CD4-positive, alpha-beta T cell treated with Interleukin-15 for 4 hours (primary cell): ENCODE data around the gene SCMH1.
"Not testable (repeated sequence)": the region's sequence is repeated elsewhere in the genome, so short reads cannot be mapped to it uniquely, and the experiment has no call there.

Source experiments
- DNase-seq: peaks from one replicate; pipeline ENCODE4 v3.0.0-alpha.2; 2020; ENCODE audit warnings: low spot score

SCMH1 gene

DNA sequence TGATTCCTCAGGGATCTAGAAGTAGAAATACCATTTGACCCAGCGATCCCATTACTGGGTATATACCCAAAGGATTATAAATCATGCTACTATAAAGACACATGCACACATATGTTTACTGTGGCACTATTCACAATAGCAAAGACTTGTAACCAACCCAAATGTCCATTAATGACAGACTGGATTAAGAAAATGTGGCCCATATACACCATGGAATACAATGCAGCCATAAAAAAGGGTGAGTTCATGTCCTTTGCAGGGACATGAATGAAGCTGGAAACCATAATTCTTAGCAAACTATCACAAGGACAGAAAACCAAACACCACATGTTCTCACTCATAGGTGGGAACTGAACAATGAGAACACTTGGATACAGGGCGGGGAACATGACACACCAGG, 30.5 kb downstream of the SCMH1 start:
- not testable (repeated sequence) for DNase-seq

DNA sequence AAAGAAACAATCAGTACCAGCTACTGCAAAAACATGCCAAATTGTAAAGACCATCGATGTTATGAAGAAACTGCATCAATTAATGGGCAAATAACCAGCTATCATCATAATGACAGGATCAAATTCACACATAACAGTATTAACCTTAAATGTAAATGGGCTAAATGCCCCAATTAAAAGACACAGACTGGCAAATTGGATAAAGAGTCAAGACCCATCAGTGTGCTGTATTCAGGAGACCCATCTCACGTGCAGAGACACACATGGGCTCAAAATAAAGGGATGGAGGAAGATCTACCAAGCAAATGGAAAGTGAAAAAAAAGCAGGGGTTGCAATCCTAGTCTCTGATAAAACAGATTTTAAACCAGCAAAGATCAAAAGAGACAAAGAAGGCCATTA, 35.1 kb downstream of the SCMH1 start:
- not testable (repeated sequence) for DNase-seq

DNA sequence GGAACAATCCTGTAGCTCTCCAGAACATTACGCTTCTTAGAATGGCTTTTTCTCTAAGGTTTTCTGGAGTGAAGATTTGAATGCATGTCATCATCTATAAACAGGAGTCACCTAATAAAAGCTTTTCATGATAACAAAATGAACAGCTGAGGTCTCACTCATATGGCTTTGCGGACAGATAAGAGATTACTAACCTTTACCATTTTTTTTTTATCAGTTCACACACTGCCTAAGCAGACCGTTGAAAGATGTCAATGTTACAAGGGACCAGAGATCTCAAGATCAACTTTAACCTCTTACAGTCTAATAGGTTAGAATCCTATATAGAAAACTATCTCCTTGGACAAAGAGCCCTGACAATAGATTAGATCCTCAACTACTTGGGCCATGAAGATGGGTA, 41.4 kb downstream of the SCMH1 start:
- no peak for DNase-seq

DNA sequence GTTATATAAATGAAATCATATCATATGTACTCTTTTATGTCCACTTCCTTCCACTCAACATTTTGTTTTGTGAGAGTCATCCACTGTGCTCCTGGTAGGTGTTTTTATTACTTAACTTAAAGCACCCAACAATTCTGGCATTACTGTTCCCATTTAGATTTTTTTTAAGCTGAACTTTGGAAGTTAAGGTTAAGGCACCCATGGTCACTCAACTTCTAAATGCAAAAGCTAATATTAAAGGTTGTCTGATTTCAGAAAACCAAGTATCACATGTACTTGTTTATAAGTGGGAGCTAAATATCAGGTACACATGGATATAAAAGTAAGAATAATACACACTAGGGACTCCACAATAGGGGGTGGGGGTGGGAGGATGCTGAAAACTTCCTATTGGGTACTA, 42.7 kb downstream of the SCMH1 start:
- DNase-seq, result no peak

DNA sequence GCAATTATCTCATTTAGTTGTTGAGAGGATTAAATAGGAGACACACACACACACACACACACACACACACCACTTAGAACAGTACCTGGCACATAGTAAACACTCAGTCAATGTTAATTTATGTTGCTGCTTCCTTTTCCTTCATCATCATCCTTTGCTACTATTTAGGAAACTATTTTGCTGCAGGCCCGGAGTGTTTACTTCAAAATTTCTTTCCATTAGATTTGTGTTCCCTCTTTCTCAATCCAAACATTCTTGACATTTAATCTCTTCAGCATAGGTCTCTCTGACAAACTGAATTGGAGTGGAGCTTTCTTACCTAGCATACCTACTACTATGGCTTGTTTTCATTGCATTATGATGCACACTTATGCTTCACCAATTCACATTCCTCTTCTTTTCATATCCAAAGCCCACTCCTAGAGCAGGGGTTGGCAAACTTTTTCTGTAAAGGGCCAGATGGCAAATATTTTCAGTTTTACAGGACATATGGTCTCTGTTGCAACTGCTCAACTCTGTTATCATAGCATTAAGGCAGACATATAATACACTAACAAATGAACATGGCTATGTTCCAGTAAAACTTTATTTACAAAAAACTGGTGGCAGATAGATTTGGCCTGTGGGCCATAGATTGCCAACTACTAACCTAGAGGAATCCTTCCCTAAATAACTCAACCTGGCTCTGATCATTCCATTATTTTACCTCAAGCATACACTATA, 49.5 kb downstream of the SCMH1 start:
- no peak for DNase-seq

DNA sequence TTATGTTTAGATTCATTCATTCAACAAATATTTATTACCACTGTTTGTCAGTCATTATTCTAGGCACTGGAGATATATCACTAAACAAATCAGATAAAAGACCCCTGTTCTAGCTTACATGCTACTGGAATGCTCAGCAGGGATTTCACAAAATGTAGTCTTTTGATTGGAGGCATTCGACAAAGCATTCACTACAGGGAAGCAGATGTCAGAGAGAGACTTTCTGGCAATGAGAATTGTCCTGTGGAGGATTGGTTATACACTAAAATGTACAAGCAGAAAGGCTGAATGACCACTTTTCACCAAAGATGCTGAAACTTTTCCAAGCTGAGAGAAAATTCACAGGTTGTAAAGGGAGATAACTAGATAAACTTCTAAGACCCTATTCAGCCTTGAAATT, 57.7 kb downstream of the SCMH1 start:
- DNase-seq, result no peak

DNA sequence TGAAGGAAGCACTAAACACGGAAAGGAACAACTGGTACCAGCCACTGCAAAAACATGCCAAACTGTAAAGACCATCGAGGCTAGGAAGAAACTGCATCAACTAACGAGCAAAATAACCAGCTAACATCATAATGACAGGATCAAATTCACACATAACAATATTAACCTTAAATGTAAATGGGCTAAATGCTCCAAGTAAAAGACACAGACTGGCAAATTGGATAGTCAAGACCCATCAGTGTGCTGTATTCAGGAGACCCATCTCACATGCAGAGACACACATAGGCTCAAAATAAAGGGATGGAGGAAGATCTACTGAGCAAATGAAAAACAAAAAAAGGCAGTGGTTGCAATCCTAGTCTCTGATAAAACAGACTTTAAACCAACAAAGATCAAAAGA, 63.9 kb downstream of the SCMH1 start:
- DNase-seq, result not testable (repeated sequence)

DNA sequence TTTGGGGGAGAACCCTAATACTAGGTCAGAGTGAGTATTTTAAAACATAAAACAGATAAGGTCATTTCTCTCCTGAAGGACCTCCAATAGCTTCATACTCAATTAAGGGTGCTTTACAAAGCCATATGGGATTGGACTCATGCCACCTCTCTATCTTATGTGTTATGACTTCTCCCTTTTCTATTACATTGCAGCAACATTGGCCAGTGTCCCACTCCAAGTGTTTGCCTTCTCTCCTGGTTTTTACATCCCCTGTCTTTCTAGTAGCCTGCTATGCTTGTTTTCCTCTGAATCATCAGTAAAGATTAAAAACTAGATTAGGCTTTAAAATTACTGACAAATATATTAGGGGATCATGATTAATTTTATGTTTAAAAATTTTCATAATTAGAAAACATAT, 66.6 kb downstream of the SCMH1 start:
- DNase-seq, result no peak

DNA sequence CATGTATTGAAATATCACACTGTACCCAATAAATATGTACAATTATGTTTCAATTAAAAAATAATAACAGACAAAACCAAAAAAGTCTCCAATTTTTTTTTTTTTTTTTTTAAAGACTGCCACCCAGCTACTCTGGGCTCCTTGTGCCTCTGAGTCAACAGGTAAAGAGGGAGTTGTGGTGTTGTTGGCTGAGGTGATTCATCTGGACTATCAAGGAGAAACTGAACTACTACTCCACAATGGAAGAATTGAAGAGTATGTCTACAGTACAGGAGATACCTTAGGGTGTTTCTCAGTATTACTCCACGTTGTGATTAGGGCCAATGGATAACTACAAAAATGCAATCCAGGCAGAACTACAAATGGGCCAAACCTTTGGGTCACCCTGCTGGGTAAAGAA, 67.9 kb downstream of the SCMH1 start:
- DNase-seq, result no peak

DNA sequence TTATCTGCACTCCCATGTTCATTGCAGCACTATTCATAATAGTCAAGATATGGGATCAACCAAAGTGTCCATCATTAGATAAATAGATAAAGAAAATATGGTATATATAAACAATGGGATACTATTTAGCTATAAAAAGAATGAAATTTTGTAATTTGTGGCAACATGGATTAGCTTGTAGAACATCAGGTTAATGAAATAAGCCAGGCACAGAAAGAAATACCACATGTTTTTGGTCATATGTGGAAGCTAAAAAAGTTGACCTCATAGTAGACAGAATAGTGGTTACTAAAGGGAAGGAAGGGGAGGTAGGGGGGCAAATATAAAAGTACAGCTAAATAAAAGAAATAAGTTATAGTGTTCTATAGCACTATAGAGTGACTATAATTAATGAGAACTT, 68.5 kb downstream of the SCMH1 start:
- no peak for DNase-seq

DNA sequence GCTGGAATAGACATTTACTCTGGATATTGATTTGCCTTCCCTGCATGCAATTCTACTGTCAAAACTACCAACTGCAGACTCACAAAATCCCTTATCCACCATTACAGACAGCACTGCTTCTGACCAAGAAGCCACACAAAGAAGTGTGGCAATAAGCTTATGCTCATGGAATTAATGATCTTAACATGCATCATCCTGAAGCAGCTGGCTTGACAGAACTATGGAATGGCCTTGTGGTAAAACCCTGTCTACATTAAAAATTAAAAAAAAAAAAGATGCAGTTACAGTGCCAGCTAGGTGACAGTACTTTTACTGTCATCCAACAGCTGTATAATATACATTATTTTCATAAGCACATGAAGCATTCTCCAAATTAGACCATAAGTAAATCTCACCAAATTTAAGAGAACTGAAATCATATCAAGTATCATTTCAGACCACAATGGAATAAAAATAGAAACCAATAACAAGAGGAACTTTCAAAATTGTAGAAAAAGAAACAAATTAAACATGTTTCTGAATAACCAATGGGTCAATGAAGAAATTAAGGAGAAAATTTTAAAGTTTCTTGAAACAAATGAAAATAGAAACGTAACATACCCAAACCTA, 70.7 kb downstream of the SCMH1 start:
- no peak for DNase-seq

DNA sequence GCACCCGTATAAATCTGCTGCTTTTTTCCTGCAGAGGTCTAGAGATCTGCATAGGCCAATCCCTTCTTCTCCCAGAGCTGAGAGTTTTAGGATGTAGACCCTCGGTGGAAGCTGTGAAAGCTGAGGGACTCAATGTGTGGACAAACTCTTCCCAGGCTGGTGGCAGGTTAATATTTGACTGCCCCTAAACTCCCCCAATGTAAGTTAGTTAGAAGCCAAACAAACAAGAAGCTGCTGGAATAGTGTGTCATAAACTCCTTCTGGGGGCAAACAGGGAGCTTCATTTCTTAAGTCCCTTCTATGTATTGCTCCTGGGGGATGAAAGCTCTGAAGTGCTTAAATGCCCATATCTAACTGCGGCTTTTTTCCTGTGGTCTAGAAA, 72.3 kb downstream of the SCMH1 start:
- DNase-seq, result no peak

DNA sequence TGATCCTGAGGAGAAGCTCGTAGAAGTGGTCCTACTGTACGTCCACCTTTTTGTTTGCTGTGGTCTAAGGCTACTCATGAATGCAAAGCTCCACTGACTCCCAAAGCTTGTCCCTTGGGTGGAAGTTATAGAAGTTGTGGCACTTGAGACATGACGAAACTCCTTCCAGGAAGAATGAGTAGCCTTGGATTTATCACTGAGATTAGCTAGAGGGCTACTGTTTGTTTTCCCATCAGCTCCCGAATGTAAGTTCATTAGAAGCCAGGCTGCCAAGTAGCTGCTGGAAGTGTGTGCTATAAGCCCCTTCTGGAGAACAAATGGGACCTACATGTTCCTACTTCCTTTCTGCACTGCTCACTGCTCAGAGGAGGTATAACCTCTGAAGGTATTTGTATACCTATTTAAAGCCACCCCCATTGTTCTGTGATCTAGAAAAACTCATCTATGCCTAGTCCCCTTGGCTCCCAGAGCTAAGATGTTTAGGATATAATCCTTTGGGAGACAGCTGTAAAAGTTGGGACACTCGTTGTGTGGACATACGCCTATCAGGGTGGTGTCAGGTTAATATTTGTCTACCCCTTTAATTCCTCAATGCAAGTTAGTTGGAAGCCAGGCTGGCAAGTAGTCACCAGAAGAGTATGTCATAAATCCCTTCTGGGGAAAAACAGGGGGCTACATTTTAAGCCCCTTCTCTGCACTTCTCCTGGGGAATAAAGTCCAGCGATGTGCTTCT, 72.9 kb downstream of the SCMH1 start:
- DNase-seq, result no peak

DNA sequence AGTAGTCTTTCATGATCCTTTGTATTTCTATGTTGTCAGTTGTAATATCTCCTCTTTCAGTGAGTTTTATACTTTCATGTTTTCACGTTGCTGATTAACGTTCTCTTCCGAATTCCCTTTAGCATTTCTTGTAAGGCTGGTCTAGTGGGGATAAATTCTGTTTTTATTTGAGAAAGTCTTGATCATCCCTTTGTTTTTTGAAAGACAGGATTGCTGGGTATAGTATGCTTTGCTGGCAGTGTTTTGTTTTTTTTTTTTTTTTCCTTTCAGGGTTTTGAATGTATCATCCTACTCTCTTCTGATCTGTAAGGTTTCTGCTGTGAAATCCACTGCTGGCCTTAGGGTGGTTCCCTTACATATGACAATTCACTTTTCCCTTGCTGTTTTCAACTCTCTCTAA, 74.4 kb downstream of the SCMH1 start:
- no peak for DNase-seq

DNA sequence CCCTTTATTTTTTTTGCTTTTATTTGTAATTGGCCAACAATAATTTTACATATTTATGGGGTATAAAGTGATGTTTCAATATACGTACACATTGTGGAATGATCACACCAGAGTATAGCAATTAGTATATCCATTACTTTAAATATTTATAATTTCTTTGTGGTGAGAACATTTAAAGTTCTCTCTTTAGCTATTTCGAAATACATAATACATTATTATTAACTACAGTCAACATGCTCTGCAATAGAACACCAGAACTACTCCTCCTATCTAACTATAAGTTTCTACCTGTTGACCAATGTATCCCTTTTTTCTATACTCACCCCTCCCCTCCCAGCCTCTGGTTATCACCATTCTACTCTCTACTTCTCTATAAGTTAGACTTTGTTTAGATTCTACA, 77.4 kb downstream of the SCMH1 start:
- DNase-seq, result no peak

DNA sequence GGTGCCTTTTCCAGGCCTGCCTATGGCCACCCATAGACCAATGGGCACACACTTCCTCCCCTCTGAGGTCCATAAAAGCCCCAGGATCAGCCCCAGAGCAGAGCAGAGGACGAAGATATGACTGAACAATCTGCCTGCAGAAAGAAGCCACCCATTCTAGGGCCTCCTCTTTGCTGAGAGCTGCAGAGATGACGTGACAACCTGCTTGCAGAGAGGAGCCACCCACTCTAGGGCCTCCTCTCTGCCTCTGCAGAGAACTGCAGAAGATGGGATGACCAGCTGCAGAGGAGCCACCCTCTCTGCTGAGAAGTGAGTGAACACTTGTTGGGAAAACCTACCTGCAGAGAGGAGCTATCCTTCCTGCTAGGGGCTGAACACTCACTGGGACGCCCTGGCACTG, 79.7 kb downstream of the SCMH1 start:
- DNase-seq, result no peak

DNA sequence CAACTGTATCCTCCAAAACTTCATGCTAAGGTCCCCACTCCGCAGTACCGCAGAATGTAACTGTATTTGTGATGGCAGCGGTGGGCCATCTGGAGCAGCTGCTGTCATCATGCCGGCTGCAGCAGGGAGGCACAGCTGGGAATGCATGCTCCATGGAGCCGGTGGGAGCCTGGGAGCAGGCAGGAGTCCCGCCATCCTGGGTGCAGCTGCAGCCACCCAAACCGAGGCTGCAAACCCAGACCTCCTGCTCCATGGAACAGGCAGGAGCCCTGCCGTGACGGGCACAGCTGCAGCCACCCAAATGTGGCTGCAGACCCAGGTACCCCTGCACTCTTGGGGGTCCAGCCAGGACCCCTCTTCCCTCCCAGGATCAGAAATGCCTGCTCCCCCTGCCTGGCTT, 80.3 kb downstream of the SCMH1 start:
- DNase-seq, result no peak

DNA sequence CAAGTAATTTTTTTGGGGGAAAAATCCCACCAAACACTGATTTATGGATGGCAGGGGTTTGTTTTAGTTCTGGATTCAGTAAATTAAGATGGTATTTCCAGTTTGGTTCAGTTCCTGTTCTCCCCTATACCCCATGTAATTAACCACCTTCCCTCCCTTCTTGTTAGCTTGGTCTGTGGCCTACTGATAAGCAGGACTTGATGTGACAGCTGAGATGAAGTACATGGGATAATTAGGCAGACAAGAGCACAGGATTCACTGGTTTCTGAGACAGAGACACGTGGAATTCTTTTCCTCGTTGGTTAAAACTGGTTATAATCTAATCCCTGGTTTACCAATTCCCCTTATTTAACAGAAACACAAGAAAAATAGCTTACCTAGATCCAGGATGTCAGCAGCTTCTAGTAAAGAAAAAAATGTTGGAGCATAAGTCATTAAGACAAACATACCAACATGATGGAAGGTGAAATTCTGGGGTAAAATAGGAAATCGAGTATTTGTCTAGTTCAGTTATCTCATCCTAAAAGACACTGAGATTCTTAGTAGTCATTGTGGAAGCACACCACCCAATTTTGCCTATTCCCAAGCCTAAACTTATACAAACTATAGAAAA, 81.5 kb downstream of the SCMH1 start:
- no peak for DNase-seq

DNA sequence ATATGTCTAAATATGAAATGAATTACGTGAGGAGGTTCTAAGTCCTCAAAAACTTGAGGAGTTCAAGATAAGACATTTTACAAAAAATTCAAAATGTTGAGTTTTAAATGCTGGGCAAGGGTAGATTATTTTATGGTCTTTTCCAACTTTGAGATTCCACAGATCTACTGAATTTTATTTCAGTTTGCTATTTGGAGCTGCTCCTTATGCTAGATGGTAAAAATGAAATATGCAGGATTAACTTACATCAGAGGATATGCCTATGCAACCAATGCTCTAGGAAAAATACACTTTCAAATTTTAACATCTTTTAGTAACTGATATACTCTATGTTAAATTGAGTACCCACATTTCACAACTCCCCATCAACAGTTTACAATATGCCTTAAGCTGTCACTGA, 83.1 kb downstream of the SCMH1 start:
- no peak for DNase-seq

DNA sequence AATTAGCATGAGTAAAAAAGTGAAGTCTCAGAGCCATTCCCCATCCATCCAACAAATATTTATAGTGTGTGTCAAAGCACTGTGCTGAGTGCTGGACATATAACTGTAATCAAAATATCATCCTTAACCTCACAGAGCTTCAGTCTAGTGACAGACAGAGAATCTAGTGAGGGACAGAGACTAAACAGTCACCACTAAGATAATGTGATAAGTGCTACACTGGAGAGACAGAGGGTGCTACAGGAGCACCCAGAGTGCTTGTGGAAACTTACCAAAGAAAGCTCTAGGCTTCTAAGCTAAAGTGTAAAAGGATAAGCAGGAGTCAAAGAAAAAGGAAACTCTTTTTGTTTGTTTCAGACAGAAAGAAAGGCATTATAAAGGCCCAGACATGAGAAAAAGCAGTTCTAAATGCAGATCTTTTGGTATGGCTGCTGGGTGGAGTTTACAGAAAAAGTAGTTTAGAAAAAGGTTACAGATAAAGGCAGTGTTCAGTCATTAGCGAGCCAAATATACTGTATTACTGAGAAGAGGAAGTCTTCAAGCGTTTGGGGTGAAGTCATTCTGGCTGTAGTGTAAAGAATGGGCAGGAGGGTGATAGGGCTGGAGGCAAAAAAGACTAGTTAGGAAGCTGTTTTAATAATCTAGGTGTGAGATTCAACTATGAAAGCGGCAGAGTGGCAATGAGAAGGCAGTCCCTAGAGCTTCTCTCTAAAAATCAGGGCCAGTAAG, 83.8 kb downstream of the SCMH1 start:
- no peak for DNase-seq

DNA sequence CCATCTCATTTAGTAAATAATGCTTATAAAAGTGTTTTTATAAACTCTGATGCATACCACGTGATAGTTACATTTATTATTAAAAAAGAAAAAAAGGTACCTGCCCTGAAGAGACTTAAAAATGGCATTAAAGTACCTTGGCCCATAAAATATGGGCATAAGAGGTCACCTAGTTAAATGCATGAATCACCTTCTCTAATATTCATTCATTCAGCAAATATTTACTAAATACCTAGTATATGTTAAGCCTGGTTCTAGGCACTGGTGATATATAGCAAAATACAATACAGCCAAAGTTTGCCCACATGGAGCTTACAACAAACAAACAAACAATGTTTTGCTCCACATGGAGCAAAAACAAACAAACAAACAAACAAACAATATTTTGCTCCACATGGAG, 87.0 kb downstream of the SCMH1 start:
- no peak for DNase-seq

DNA sequence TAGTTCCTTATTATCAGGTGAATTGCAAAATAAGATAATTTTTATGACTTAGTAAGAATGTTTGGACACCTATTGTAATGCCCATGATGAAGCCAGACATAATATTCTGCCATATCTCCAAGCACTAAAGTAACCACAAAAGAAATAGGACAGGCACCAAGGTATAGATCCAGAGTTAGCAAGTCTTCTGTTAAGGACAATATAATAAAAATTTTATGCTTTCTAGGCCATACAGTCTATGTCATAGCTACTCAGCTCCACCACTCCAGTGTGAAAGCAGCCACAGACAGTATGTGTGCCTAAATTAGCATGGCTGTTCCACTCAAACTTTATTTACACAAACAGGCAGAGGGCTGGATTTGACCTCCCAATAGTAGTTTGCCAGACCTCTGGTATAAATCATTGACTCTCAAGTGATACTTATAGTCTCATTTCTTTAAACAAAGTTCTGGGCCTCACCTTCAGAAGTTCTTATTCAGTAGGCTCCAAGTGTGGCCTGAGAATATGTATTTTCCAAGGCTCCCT, 88.3 kb downstream of the SCMH1 start:
- DNase-seq, result no peak
